Left lung (tissue), 10 donors: ENCODE measurements around the gene EHMT1. TPM values are rescaled to one million over a fixed set of nuclear protein-coding genes. Genes with fewer than 3 reads are reported as not detected.
"Not testable (repeated sequence)": the region's sequence is repeated elsewhere in the genome, so short reads cannot be mapped to it uniquely, and the experiment has no call there.

ENCODE experiments used
- ATAC-seq: fragments of 200-7000 bp; cut with Tn5 transposase; one replicate; pipeline ENCODE4 v1.9.1; 2020; ENCODE audit warnings: moderate library complexity
- DNase-seq, 4 donors: peaks; one replicate each; pipeline ENCODE4 v3.0.0-alpha.2; 2013 to 2020
- H3K27ac ChIP-seq, 2 donors: fragments of 200-600 bp; sonication (generic) in 1 of 2; one replicate each; pipeline versions ENCODE4 v1.5.0 to v1.8.0; 2020 to 2021
- H3K27me3 ChIP-seq, 2 donors: fragments of 200-600 bp; sonication (generic) in 1 of 2; one replicate each; pipeline versions ENCODE4 v1.5.0 to v1.8.0; 2020 to 2021
- H3K36me3 ChIP-seq, 2 donors: fragments of 200-600 bp; sonication (generic) in 1 of 2; one replicate each; pipeline versions ENCODE4 v1.5.0 to v1.8.0; 2020 to 2021
- H3K4me1 ChIP-seq, 2 donors: fragments of 200-600 bp; one replicate each; pipeline ENCODE4 v1.8.0; 2021
- H3K4me3 ChIP-seq, 2 donors: fragments of 200-600 bp; sonication (generic) in 1 of 2; one replicate each; pipeline versions ENCODE4 v1.5.0 to v1.8.0; 2020 to 2021; ENCODE audit warnings: mild to moderate bottlenecking in 1 of 2
- H3K9me3 ChIP-seq, 2 donors: fragments of 200-600 bp; sonication (generic) in 1 of 2; one replicate each; pipeline versions ENCODE4 v1.5.0 to v1.8.0; 2020 to 2021
- CTCF ChIP-seq, 2 donors: fragments of 200-600 bp; sonication (generic) in 1 of 2; IDR thresholded peaks; one replicate each; pipeline versions ENCODE4 v1.5.0 to v1.8.0; 2021; ENCODE audit warnings: antibody characterized with exemption in 2 of 2
- intact Hi-C, 2 donors: fragments of 100-400 bp; cut with DNase I; formaldehyde crosslinking; loops; one replicate each; pipeline versions ENCODE4 v1.11.2 to v1.14.2; 2022
- polyA plus RNA-seq, 6 donors: library from polyadenylated mRNA; unstranded; fragments of 120-200 nt; gene quantifications; one replicate each; pipeline ENCODE4 v1.2.1, GENCODE V29; 2013; ENCODE audit not compliant: insufficient read length in 6 of 6
- total RNA-seq, 2 donors: library from RNA; stranded (reverse); fragmentation: NEBNext Ultra II Directional; extraction: Animal tissue kit (Norgen Biotek cat#: 25700); gene quantifications; one replicate each; pipeline ENCODE4 v1.2.1, GENCODE V29; 2021
- donor health status: DM: no; HTN: yes; CAD: no.
- donor health status: DM: no; HTN: no; CAD: no.

EHMT1 gene
- total and polyA plus RNA-seq, 8 donors = 71.5 to 92.7 (median 82.7) TPM

- DNase-seq (no peak), ATAC-seq (no peak)
- no peaks in the 10 kb centered on the region for H3K9me3 ChIP-seq
- no peak overlapping the region for H3K4me3 ChIP-seq
- no peak for TF ChIP-seq CTCF (IDR thresholded peaks at IDR 0.05)
- H3K36me3 ChIP-seq = peaks cover 0 to 84% of the 10 kb centered on the region in 2 donors
- H3K4me1 ChIP-seq = no peaks in the 10 kb centered on the region
- H3K27me3 ChIP-seq = no peaks in the 10 kb centered on the region
- no peak overlapping the region for H3K27ac ChIP-seq
- intact Hi-C loops = no loop called here
These were observed 159.5 kb downstream of the EHMT1 start for GRCh38 chr9:137778336-137778735.

DNA sequence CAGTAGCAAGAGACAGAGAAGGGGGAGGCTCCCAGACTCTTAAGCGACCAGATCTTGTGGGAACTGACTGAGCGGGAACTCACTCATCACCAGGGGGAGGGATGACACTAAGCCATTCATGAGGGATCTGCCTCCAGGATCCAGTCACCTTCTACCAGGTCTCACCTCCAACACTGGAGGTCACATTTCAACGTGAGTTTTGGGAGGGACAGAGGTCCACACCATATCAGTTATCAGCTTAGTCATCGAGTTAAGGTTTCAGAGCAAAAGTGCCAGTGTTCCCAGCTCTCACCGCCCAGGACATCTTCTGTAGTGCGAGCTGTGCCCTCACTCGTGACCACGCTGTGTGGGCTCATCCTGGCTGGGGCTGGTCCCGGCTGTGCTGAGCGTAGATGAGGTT, 160.1 kb downstream of the EHMT1 start:
- ATAC-seq = no peak
- H3K27ac ChIP-seq = no peak overlapping the region
- H3K4me1 ChIP-seq = no peaks in the 10 kb centered on the region
- H3K4me3 ChIP-seq = no peak overlapping the region
- no peak for DNase-seq
- no peak for TF ChIP-seq CTCF (IDR thresholded peaks at IDR 0.05)
- no peaks in the 10 kb centered on the region for H3K27me3 ChIP-seq
- intact Hi-C loops = no loop called here
- H3K9me3 ChIP-seq = no peaks in the 10 kb centered on the region
- peaks cover 0 to 84% of the 10 kb centered on the region in 2 donors for H3K36me3 ChIP-seq

- peaks cover 0 to 86% of the 10 kb centered on the region in 2 donors for H3K36me3 ChIP-seq
- H3K4me3 ChIP-seq, ATAC-seq, DNase-seq, H3K9me3 ChIP-seq, H3K27ac ChIP-seq, H3K4me1 ChIP-seq, H3K27me3 ChIP-seq, intact Hi-C loops: not testable (repeated sequence)
These were observed 161.2 kb downstream of the EHMT1 start for GRCh38 chr9:137780031-137780430.

DNA sequence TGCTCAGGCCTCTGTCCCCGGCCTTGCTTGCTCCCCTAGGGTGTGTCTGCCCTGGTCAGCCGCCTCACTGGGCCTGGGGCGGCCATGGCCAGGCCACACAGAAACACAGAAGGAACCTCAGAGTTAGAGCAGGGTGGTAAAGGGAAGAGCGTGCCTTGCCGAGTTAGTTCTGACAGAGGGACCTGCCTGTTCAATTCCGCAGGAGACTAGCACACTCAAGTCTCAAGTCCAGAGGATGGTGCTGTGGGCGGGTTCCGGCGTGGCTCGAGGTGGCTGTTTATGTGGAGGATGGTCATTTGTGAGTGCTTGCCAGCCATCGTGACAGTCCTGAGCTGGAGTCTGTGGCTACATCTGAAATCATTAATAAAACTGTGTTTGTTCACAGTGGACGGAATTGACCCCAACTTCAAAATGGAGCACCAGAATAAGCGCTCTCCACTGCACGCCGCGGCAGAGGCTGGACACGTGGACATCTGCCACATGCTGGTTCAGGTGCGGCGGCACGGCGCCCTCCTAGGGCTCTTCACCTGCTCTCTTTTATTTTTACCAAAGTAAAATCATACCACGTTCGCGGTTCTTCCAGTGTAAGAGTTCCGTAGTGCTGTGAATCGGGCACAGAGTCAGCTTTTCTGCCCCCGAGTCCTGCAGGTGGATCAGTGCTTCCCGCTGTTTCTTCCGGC, 163.2 kb downstream of the EHMT1 start:
- Histone ChIP-seq H3K27ac (no peak overlapping the region), H3K4me3 (no peak overlapping the region), H3K4me1 (no peaks in the 10 kb centered on the region), H3K36me3 (peaks cover 0 to 86% of the 10 kb centered on the region in 2 donors), H3K9me3 (no peaks in the 10 kb centered on the region), H3K27me3 (no peaks in the 10 kb centered on the region)
- intact Hi-C loops = no loop called here
- ATAC-seq = no peak
- no peak for DNase-seq
- TF ChIP-seq CTCF (IDR thresholded peaks at IDR 0.05) = no peak

GRCh38 chr9:137783521-137783920, 164.7 kb downstream of the EHMT1 start:
- H3K9me3 ChIP-seq = no peaks in the 10 kb centered on the region
- H3K27ac ChIP-seq = no peak overlapping the region
- intact Hi-C loops = no loop called here
- no peak overlapping the region for H3K4me3 ChIP-seq
- no peak for TF ChIP-seq CTCF (IDR thresholded peaks at IDR 0.05)
- ATAC-seq = no peak
- no peaks in the 10 kb centered on the region for H3K27me3 ChIP-seq
- peaks cover 0 to 86% of the 10 kb centered on the region in 2 donors for H3K36me3 ChIP-seq
- H3K4me1 ChIP-seq = peaks cover 0 to 6% of the 10 kb centered on the region in 2 donors
- no peak for DNase-seq

DNA sequence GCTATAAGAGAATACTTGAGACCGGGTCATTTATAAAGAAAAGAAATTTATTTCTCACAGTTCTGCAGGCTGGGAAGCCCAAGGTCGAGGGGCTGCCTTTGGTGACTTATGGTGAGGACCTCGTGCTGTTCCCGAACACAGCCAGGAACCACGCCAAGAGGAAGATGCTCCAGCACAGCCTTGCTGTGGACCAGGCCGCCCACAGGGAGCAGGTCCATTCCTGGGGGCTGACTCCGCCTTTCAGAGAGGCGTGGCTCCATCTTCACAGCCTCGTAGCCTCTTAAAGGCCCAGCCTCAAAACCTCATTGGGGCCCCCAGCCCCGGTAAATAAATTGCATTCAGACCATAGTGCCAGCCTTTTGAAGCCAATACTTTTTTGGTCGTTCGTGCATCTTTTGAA, 165.2 kb downstream of the EHMT1 start:
- H3K36me3 ChIP-seq = peaks cover 0 to 86% of the 10 kb centered on the region in 2 donors
- DNase-seq = no peak
- intact Hi-C loops = no loop called here
- no peaks in the 10 kb centered on the region for H3K9me3 ChIP-seq
- no peak overlapping the region for H3K27ac ChIP-seq
- H3K4me3 ChIP-seq = no peak overlapping the region
- no peak for ATAC-seq
- no peaks in the 10 kb centered on the region for H3K27me3 ChIP-seq
- peaks cover 0 to 6% of the 10 kb centered on the region in 2 donors for H3K4me1 ChIP-seq
- no peak for TF ChIP-seq CTCF (IDR thresholded peaks at IDR 0.05)
